ENCODE measurements around the gene MIPEP.

- TF ChIP-seq CTCF (conservative IDR thresholded peaks at IDR 0.05): no peak
- TF ChIP-seq EZH2 (IDR thresholded peaks at IDR 0.05; ENCODE audit: low read depth): no peak
Measured at GRCh38 chr13:23849670-23850069, 39.5 kb downstream of the MIPEP start.

Measured in PC-9 (cell line).